HG02973 (cell line): Measurements from ENCODE around the gene LFNG.

Source experiments
- ATAC-seq: cut with Tn5 transposase; IDR thresholded peaks from one replicate; pipeline ENCODE4 v1.9.1; 2021; ENCODE audit warnings: moderate library complexity; ENCODE audit not compliant: unreplicated experiment

The LFNG gene

DNA sequence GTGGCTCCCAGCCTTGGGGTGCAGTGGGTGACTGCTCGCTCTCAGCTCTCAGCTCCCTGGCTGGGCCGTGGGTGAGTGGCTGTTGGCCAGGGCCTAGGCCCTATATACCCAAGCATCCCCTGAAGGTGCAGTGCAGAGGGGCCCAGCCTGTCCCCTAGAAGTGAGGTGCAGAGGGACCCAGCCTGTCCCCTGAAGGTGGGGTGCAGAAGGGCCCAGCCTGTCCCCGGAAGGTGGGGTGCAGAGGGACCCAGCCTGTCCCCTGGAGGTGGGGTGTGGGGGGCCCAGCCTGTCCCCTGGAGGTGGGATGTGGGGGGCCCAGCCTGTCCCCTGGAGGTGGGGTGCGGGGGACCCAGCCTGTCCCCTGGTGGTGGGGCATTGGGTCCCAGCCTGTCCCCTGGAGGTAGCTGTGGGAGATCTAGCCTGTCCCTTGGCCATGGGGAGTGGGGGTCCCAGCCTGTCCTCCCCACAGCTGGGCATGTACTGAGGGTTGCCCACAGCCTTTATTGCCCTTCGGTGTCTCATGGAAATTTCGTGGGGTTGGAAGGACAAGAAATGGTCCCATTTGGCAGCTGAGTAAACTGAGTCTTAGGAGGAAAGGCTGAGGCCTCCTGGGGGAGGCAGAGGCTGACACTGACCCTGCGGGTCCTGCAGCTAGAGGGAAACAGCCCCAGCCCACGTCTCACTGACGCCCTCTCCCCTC lies 17.5 kb upstream of the LFNG start:
- no peak for ATAC-seq

DNA sequence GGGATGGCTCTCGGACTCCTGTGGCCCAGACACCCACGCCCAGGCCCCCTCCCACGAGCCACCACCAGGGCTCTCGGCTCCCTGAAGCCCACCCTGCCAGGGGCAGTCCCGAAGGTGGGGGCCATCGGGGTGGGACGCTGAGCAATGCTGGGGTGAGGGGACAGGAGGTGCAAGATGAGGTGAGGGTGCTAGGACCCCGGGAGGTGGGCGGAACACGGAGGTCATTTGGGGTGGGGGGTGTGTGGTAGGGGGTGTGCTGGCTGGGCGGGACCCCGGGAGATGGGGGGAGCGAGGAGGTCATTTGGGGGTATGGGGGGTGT lies 17.0 kb upstream of the LFNG start:
- ATAC-seq: no peak

DNA sequence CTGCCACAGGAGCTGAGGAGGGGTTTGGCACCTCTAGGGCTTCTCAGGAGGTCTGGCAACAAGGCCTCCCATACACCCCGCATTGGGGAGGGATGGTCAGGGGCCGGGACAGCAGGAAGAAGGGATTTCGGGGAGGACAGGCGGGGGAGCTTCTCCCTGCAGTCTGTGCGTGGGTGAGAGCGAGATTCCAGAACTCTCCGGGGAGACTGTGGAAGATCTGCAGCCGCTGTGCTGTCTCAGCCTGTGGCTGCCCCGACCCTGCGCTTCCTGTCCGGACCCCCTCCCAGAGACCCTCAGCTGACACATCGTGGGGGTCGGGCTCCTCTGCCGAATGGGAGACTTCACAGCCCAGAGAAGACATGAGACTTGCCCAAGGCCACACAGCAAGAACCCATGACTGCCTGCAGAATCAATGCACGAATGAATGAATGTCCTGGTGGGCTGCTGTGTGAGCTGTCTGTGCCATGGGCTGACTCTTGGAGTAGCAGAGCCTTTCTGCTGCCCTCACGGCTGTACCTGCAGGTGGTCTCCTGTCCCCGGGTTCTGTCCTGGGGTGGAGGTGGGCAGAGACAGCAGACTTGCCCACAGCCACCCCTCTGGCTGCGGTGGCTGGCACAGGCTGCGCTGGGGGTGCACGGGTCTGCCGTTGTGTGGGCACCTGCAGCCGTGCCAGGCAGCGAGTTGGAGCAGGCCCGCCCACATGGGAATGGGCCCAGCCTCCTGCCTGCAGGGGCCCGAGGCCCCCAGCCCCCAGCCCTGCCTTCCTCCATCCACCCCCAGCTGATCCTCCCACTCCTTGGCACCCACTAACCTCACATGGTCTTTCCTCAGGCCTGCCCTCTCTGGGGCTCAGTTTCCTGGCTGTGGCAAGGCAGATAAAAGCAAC lies 16.3 kb upstream of the LFNG start:
- ATAC-seq: no peak

DNA sequence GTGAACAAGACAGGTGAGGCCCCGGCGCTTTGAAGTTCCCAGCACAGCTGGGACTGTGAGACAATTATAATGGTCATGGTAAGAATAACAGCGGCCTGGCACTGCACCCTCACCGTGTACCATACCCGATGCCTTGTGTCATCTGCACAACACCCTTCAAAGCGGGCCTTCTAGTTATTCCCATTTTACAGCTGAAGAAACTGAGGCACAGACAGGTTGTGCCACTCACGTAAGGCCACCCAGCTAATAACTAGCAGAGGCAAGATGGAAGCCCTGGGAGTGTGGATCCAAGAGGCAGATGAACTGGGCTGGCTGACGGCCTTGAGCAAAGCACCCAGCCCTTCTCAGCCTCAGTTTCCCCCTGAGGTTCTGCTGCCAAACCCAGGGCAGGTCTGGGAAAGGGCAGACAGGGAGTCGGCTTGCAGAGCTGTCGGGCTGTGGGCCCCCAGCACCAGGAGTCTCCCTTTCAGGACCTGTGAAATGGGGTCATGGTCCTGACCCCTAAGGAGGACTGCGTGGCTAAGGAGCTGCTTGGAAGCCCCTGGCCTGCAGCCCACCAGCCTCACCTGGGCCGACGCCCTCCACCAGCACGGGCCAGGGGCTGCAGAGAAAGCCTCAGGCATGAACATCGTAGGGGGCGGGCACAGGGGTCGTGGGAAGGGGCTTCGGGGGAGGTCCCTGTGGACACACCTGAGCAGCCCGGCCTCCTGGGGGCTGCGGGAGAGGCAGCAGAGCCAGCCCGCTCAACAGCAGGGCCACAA lies 15.3 kb upstream of the LFNG start:
- ATAC-seq: no peak

DNA sequence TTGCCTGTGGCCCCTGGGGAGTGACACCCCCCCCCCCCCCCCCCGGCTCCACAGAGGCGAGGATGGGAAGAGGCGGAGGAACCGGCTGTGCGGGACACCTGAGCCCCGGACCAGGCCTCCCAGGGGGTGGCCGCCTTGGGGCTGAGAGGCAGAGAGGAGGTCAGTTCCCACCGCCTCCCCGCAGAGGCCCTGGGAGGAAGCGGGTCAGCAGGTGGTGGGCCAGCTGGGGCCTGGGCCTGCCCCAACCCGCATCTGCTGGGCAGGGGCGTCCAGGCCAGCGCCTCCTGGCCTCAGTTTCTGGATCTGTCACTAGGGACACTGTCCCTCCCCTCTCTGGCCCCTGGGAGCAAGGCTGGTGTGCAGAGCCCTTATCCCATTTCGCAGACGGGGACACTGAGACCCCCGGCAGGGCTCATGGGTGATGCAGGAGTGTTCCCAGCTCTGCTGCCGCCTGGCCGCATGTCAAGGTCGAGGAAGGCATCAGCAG lies 14.6 kb upstream of the LFNG start:
- no peak for ATAC-seq

DNA sequence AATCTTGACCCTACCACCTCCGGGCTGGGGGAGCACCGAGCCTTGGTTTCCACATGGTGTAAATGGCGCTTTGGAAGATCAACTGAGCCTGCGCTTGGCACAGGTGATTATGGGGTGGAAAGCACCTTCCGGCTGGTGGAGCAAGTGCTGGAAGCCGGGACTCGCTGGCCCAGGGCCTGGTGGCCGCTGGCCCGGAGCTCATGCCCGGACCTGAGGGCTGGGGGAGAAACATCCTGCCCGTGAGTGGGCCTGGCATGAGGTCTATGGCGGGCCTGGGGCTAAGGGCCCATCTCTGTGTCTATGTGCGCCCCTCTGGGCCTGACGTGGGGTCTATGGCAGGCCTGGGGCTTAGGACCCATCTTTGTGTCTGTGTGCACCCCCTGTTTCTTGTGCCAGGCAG lies 14.2 kb upstream of the LFNG start:
- ATAC-seq: no peak

DNA sequence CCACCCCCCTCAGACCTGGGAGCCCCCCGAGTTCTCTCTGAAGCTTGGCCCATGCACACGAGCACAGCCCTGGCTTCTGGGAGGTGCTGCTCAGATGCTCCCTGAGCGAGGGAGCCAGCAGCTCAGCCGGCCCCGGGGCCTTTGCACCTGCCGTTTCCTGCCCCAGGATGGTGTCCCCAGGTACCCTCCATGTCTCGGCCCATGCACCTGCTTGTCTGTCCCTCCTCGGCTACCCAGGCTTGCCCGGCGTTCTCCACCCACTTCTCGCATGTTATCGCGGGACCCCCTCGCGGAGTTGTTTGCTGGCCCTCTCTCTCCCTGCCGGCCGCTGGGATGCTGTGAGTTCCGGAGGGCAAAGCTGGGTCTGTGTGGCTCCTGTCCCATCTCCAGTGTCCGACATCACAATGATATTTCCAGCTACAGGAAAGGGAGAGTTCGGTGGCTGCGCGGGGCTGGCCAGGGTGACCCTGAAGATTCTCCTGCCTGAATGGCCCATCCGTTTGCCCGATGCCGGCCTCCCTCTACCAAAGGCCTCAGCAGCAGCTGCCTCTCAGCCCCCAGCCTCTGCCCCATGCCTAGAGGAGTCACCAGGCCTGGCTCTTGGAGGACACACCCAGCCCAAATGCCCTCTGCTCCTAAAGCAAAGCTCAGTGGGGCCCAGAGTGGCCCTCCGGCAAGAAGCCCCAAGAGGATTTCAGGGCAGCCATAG lies 12.2 kb upstream of the LFNG start:
- no peak for ATAC-seq

DNA sequence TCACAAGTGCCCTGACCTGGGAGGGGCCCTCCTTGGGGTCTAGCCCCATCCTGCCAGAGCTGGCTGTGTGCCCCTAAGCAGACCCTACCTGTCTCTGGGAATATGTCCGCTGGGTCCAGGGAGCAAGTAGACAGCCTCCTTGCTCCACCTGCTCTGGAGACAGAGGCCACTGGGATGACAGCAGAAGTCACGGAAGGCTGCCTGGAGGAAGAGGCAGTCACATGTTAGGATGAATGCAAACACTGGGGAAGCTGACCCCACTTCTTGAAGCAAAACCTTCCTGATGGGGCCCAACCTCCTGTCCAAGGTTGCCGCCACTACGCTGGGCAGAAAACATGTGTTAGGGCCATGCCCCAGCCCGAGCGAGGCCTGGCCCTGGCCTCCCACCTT lies 11.7 kb upstream of the LFNG start:
- no peak for ATAC-seq

DNA sequence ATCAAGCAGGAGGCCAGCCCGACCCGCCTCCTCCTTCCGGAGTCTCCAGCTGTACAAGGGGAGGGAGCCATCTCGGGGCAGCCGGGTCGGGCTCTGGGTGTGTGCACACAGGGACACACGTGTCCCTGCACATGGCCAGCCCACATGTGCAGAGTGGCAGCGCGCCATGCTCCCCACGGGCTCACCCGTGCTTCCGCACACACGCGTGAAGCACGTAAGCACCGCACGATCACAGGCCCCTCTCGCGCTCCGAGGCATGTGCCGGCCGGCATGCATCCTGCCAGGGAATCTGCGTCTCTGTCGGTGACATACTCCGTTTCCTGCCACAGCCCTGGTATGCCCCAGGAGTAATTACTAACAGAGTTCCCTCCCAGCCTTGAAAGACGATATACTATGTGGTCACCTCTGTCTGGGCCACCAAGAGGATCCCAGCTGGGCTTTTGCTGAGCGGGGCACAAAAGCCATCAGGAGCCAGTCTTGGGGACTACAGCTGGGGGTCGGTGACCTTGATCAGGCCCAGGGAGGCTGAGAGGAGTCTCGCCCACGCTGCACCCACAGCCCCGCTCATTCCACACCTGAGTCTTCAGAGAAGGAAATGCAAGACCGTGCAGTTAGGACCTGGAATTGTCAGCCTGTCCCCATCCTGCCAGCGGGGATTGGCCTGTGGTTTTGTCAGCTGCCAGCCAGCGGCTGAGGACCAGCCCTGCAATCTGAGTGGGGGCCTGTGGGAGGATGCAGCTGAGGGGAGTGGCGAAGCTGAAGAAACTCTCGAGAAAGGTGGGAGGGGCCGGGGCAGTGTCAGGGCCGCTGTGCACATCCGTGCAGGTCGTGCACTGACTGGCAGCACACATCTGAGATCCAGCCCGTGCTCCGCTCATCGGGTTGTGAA lies 11.0 kb upstream of the LFNG start:
- no peak for ATAC-seq

DNA sequence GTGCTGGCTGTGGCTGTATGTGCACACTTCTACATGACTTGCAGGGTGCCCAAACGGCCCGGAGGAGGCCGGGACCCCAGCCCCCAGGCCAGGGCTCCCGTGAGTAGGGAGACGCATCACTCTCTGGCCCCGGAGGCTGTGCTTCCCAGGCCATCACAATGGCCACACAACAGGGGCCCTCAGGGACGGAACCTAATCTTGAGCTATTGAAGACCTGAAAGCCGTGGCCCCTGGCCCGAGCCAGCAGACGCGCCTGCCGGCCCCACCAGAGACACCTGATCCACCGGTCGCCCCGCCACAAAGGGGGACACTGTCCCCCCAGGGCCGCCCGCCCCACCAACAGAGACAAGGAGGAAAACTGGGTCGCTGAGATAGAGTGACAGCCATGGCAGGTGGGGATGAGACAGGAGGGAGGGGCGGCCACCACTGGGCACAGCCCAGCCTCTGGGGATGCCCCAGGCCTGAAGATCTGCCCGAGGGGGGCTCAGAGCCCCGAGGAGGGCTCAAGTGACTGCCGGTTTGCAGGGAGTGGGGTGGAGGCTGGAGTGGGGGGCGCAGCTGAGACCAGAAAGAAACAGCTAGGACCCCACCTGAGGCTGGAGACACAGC lies 10.2 kb upstream of the LFNG start:
- no peak for ATAC-seq

DNA sequence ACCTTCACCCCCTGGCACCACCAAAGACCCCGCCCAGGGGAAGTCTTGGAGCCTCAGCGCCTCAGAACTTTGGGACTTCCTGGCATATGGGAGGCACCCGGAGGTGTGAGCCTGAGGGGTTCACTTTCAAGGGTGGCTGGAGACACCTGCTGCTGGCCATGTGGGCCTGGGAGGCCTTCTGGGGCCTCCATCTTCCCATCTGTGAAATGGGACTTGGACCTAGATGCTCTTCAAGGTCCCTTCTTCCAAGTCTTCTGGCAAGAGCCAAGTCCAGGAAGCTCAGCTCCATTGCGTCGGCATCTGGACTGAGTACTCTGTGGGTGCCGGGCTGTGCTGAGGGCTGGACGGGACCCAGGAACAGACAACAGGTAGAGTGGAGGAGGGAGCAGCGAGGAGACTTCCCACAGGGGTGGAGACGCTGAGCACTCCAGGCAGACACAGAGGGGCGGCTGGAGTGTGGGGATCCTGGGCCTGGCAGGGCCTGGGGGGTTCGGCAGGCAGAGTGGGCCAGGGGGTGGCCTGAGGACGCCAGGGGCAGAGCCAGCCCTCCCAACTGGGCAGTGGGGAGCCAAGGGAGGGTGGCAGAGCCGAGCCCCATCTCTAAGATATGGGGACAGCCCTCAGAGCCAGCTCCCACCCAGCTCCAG lies 9.3 kb upstream of the LFNG start:
- ATAC-seq: no peak

DNA sequence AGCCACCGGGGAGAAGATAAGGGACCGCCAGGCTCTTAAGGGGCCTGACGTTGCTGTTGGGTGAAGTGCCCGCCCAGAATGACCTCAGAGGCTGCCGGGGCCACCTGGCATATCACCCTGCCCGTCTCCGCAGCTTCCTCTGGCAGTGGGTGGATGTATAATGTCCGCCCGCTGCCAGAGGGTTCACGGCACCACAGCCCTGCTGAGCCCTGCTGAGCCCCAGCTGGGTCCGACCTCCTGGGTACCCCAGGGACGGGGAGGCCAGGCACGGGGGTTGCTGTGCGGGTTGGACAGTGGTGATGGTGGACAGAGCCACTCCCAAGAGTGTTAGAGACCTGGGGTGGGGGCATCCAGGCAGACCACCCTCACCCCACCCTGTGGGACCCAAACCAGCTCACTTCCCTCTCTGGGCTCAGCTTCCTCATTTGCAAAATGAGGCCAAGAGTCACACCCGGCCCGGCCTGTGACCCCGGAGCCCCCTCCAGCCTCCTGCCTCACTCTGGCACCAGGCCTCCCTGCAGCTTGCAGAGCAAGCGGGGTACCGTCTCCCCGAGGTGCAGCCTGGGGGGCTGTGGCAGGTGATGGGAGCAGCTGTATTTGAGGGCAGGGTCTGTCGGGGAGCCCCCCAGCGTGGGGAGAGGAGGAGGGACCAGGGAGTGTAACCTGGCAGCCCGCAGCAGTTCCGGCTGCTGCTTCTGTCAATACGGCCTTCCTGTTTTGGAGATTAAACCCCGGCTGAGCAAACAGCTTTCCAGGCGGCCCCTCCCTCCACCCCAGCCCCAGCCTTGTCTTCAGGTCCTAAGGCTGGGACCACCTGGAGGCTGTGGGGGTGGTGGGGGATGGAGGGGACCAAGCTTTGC lies 8.4 kb upstream of the LFNG start:
- no peak for ATAC-seq

DNA sequence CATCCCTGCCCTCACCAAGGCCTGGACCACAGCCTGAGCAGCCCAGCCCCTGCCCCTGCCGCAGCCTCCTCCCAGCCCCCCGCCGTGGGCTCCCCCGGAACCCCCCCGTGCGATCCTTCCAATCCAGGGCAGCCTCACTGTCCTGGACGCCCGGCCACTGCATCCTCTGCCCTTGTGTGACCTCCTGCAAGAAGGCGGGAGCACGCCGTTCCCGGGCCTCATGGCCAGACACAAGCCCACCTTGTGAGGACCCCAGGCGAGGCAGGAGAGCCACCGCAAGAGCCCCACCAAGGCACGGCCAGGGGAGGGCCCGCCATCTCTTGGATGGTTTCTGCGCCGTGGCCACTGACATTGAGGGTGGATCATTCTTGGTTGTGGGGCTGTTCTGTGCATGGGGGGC lies 7.8 kb upstream of the LFNG start:
- ATAC-seq: no peak

DNA sequence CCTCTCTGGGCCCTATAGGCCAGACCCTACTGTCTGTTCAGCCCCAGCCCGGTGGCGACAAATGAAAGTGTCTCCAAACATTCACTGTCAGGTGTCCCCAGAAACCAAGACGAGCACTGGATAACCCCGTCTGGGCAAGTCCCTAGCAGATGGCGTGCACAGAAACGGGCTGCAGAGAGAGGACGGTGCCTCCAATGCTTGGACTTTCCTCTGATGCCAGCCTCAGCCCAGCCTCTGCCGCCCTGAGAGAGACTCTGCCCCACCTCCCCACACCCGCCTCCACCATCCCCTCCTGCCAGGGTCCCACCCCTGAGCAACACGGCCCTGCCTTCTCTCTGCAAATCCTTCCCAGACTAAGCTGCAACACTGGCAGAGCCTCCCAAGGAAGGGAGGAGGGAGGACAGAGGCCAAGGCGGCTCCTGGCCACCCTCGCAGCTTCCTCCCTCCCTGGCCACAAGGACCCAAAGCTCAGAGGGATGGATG lies 7.4 kb upstream of the LFNG start:
- no peak for ATAC-seq

DNA sequence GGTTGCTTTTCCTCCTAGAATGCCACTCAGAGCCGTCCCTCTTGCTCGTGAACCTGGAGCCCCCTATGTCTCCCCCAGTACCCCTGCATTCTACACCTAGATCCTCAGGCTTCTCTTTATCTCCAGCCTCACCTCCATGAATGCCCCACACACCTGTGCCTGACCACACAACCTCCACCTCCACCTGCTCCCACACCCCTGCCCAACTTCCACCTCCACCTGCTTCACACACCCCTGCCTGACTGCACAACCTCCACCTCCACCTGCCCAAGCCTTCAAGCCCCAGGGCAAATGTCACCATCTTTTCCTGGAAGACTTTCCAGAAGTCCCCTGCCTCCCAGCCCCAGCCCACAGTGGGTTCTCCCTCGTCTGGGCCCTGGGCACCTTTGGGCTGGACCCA lies 6.9 kb upstream of the LFNG start:
- no peak for ATAC-seq

DNA sequence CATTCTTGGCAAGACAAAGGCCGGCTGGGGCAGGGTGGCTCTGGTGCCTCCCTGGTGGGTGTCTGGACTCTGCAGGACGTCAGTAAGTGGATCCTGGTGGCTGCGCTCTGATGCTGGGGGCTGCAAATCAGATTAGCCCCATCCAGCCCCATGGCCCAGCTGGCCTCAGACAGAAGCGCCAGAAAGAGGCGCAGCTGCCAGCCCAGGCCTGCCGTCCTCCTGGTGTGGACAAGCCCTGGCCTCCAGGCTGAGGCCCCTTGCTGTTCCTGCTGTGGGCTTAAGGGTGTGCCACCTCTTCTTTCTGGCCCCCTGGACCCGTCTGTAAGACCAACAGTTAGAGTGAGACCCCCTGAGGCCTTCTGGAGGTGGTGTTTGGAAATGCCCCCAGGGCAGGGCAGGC lies 5.9 kb upstream of the LFNG start:
- no peak for ATAC-seq

DNA sequence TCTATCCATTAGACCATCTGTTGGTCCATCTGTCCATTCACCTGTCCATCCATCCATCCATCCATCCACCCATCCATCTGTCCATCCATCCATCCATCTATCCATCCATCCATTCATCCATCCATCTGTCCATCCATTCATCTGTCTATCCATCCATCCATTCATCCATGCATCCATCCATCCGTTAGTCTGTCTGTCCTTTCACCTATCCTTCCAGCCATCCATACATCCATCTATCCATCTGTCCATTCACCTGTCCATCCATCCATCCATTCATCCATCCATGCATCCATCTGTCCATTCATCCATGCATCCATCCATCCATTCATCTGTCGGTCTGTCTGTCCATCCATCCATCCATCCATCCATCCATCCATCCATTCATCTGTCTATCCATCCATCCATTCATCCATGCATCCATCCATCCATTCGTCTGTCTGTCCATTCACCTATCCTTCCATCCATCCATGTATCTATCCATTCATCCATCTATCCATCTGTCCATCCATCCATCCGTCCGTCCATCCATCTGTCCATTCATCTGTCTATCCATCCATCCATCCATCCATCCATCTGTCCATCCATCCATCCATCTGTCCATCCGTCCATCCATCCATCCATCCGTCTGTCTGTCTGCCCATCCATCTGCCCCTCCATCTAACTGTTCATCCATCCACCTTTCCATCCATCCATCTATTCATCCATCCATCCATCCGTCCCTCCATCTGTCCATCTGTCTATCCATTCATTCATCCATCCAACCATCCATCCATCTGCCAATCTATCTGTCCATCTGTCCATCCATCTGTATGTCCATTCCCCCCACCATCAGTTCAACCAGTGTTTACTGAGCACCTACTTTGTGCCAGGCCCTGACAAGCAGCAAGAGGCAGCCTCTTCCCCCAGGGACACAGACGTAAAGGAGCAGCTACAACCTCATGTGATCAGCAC lies 4.8 kb upstream of the LFNG start:
- ATAC-seq: no peak
